HepG2 (cell line): ENCODE results near the gene UGT1A4. TPM values are rescaled to one million over a fixed set of nuclear protein-coding genes. Genes with fewer than 3 reads are reported as not detected.

Experiments used
- FOXK2 ChIP-seq: fragments of 450-650 bp; IDR thresholded peaks from 2 replicates; pipeline ENCODE4 v1.6.1; 2016
- FOXM1 ChIP-seq: sonication (generic); formaldehyde crosslinking; IDR thresholded peaks from 2 replicates; pipeline ENCODE4 v1.5.0; 2020; ENCODE audit warnings: missing genetic modification reagents
- KLF12 ChIP-seq: sonication (generic); formaldehyde crosslinking; IDR thresholded peaks from 2 replicates; pipeline ENCODE4 v1.4.0; 2020; ENCODE audit warnings: missing genetic modification reagents, borderline replicate concordance
- MBD4 ChIP-seq: IDR thresholded peaks from 2 replicates; pipeline ENCODE4 v1.6.1; 2012; ENCODE audit warnings: low read length, inconsistent platforms, borderline replicate concordance
- NFE2 ChIP-seq: sonication (generic); formaldehyde crosslinking; IDR thresholded peaks from 2 replicates; pipeline ENCODE4 v1.4.0; 2020; ENCODE audit warnings: missing genetic modification reagents
- SMARCE1 ChIP-seq: fragments of 450-650 bp; IDR thresholded peaks from 2 replicates; pipeline ENCODE4 v1.6.1; 2017; ENCODE audit warnings: borderline replicate concordance
- SNRNP70 ChIP-seq: fragments of 200-400 bp; formaldehyde crosslinking; IDR thresholded peaks from 2 replicates; pipeline ENCODE4 v1.6.1; 2017; ENCODE audit warnings: mild to moderate bottlenecking, low read depth, low read length, moderate library complexity
- TBX2 ChIP-seq: sonication (generic); formaldehyde crosslinking; IDR thresholded peaks from 2 replicates; pipeline ENCODE4 v1.5.0; 2020; ENCODE audit warnings: missing genetic modification reagents, mild to moderate bottlenecking, borderline replicate concordance
- TBX3 ChIP-seq: fragments of 450-650 bp; IDR thresholded peaks from 2 replicates; pipeline ENCODE4 v1.6.1; 2017; ENCODE audit warnings: antibody characterized with exemption, mild to moderate bottlenecking, inconsistent platforms, borderline replicate concordance
- ZBTB8A ChIP-seq: sonication (generic); formaldehyde crosslinking; IDR thresholded peaks from 2 replicates; pipeline ENCODE4 v1.4.0; 2020; ENCODE audit warnings: mild to moderate bottlenecking, low read depth, missing genetic modification reagents, borderline replicate concordance
- ZEB1 ChIP-seq: IDR thresholded peaks from 2 replicates; pipeline ENCODE4 v1.6.1; 2012; ENCODE audit warnings: mild to moderate bottlenecking, low read depth, inconsistent platforms; ENCODE audit not compliant: insufficient replicate concordance
- ZFP36L1 ChIP-seq: sonication (generic); formaldehyde crosslinking; IDR thresholded peaks from 2 replicates; pipeline ENCODE4 v1.8.0; 2022; ENCODE audit warnings: mild to moderate bottlenecking, missing genetic modification reagents, moderate library complexity
- ZMYM3 ChIP-seq: sonication (generic); formaldehyde crosslinking; IDR thresholded peaks from 2 replicates; pipeline ENCODE4 v1.5.1; 2020; ENCODE audit warnings: mild to moderate bottlenecking, missing genetic modification reagents
- ZNF350 ChIP-seq: sonication (generic); formaldehyde crosslinking; IDR thresholded peaks from 2 replicates; pipeline ENCODE4 v1.4.0; 2020; ENCODE audit warnings: mild to moderate bottlenecking, low read depth, missing genetic modification reagents, borderline replicate concordance
- ZNF383 ChIP-seq: sonication (generic); formaldehyde crosslinking; IDR thresholded peaks from 2 replicates; pipeline ENCODE4 v1.4.0; 2020; ENCODE audit warnings: missing genetic modification reagents, mild to moderate bottlenecking, borderline replicate concordance
- ZNF550 ChIP-seq: sonication (generic); formaldehyde crosslinking; IDR thresholded peaks from 2 replicates; pipeline ENCODE4 v1.4.0; 2020; ENCODE audit warnings: mild to moderate bottlenecking, missing genetic modification reagents, borderline replicate concordance
- ZNF557 ChIP-seq: sonication (generic); formaldehyde crosslinking; IDR thresholded peaks from 2 replicates; pipeline ENCODE4 v1.4.0; 2020; ENCODE audit warnings: missing genetic modification reagents
- ZNF773 ChIP-seq: sonication (generic); formaldehyde crosslinking; IDR thresholded peaks from 2 replicates; pipeline ENCODE4 v1.4.0; 2020; ENCODE audit warnings: missing genetic modification reagents, borderline replicate concordance
- polyA plus RNA-seq, 8 experiments: library from polyadenylated mRNA; depleted of rRNA in 3 of 8; stranded (reverse) in 7 of 8; unstranded in 1 of 8; fragments of >200 nt; fragmentation: Illumina TruSeq in 4 of 8; extraction: Trizol in 4 of 8; gene quantifications; 2 replicates each; pipeline versions ENCODE4 v1.2.1 to v1.2.3, GENCODE V29; 2011 to 2016; ENCODE audit warnings: low read depth in 4 of 8, missing spikeins in 1 of 8, mixed read lengths in 1 of 8; ENCODE audit not compliant: insufficient read depth in 1 of 8
- total RNA-seq, 5 experiments: library from RNA; depleted of rRNA; stranded (reverse); fragments of >200 nt; fragmentation: Illumina TruSeq; extraction: Trizol; gene quantifications; 2 replicates each; pipeline ENCODE4 v1.2.3, GENCODE V29; 2016; ENCODE audit warnings: low read depth in 1 of 5
- TF ChIP-seq, protein P1 (sequence below): sonication (generic); formaldehyde crosslinking; IDR thresholded peaks from 2 replicates; pipeline ENCODE4 v1.4.0; 2020; ENCODE audit warnings: missing genetic modification reagents
- TF ChIP-seq, protein P2 (sequence below): sonication (generic); formaldehyde crosslinking; IDR thresholded peaks from 2 replicates; pipeline ENCODE4 v1.5.1; 2020; ENCODE audit warnings: mild to moderate bottlenecking, moderate library complexity, missing genetic modification reagents
- TF ChIP-seq, protein P3 (sequence below): sonication (generic); formaldehyde crosslinking; IDR thresholded peaks from 2 replicates; pipeline ENCODE4 v1.4.0; 2020; ENCODE audit warnings: missing genetic modification reagents
- TF ChIP-seq, protein P4 (sequence below): IDR thresholded peaks from 2 replicates; pipeline ENCODE4 v1.6.1; 2016; ENCODE audit warnings: low read depth, control low read depth
- TF ChIP-seq, protein P5 (sequence below): sonication (generic); formaldehyde crosslinking; IDR thresholded peaks from 2 replicates; pipeline ENCODE4 v1.4.0; 2020; ENCODE audit warnings: mild to moderate bottlenecking, missing genetic modification reagents

The UGT1A4 gene
- total and polyA plus RNA-seq, 2 of the 13 experiments (the other 11 are each of a cell fraction or from before 2014, with no cell fraction given), result not detected

DNA sequence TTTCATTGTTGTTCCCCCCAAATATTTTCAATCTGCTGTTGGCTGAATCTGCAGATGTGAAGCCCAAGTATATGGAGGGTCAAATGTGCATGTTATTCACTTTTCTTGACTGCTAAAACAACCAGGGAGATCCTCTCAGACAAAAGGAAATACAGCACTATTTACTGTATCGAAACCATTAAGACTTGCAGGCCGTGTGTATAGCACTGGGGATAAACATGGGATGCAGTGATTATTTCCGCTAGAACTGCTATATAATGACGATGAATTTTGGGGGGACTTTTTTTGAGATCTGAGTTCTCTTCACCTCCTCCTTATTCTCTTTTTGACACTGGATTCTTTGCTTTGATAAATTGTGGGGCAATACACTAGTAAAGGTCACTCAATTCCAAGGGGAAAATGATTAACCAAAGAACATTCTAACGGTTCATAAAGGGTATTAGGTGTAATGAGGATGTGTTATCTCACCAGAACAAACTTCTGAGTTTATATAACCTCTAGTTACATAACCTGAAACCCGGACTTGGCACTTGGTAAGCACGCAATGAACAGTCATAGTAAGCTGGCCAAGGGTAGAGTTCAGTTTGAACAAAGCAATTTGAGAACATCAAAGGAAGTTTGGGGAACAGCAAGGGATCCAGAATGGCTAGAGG lies 38.0 kb downstream of the UGT1A4 start (continued):
- TF ChIP-seq, protein P1, sequence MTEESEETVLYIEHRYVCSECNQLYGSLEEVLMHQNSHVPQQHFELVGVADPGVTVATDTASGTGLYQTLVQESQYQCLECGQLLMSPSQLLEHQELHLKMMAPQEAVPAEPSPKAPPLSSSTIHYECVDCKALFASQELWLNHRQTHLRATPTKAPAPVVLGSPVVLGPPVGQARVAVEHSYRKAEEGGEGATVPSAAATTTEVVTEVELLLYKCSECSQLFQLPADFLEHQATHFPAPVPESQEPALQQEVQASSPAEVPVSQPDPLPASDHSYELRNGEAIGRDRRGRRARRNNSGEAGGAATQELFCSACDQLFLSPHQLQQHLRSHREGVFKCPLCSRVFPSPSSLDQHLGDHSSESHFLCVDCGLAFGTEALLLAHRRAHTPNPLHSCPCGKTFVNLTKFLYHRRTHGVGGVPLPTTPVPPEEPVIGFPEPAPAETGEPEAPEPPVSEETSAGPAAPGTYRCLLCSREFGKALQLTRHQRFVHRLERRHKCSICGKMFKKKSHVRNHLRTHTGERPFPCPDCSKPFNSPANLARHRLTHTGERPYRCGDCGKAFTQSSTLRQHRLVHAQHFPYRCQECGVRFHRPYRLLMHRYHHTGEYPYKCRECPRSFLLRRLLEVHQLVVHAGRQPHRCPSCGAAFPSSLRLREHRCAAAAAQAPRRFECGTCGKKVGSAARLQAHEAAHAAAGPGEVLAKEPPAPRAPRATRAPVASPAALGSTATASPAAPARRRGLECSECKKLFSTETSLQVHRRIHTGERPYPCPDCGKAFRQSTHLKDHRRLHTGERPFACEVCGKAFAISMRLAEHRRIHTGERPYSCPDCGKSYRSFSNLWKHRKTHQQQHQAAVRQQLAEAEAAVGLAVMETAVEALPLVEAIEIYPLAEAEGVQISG, result peak; percentile 55; the same call in 1 of the 2 replicates
- TF ChIP-seq, protein P2, sequence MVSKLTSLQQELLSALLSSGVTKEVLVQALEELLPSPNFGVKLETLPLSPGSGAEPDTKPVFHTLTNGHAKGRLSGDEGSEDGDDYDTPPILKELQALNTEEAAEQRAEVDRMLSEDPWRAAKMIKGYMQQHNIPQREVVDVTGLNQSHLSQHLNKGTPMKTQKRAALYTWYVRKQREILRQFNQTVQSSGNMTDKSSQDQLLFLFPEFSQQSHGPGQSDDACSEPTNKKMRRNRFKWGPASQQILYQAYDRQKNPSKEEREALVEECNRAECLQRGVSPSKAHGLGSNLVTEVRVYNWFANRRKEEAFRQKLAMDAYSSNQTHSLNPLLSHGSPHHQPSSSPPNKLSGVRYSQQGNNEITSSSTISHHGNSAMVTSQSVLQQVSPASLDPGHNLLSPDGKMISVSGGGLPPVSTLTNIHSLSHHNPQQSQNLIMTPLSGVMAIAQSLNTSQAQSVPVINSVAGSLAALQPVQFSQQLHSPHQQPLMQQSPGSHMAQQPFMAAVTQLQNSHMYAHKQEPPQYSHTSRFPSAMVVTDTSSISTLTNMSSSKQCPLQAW, result peak; percentile 99
- peak; percentile 100 for TF ChIP-seq TBX2
- no peak for TF ChIP-seq ZNF383
- TF ChIP-seq FOXK2, result 0 out of 2 replicates have a peak, but pooled peaks have one; percentile 31
- TF ChIP-seq ZBTB8A, result no peak
- 0 out of 2 replicates have a peak, but pooled peaks have one; percentile 52 for TF ChIP-seq KLF12
- TF ChIP-seq FOXM1 (CRISPR knock-in tag), result no peak
- peak; percentile 21; the same call in 1 of the 2 replicates for TF ChIP-seq ZMYM3 (CRISPR knock-in tag)
- TF ChIP-seq SMARCE1, result no peak
- TF ChIP-seq MBD4, result peak; percentile 99
- TF ChIP-seq, protein P3, sequence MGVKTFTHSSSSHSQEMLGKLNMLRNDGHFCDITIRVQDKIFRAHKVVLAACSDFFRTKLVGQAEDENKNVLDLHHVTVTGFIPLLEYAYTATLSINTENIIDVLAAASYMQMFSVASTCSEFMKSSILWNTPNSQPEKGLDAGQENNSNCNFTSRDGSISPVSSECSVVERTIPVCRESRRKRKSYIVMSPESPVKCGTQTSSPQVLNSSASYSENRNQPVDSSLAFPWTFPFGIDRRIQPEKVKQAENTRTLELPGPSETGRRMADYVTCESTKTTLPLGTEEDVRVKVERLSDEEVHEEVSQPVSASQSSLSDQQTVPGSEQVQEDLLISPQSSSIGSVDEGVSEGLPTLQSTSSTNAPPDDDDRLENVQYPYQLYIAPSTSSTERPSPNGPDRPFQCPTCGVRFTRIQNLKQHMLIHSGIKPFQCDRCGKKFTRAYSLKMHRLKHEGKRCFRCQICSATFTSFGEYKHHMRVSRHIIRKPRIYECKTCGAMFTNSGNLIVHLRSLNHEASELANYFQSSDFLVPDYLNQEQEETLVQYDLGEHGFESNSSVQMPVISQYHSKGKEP (CRISPR knock-in tag), result no peak
- TF ChIP-seq ZNF550, result no peak
- TF ChIP-seq ZEB1, result peak; percentile 78
- no peak for TF ChIP-seq ZNF350
- no peak for TF ChIP-seq ZNF773 (CRISPR knock-in tag)
- TF ChIP-seq, protein P4, sequence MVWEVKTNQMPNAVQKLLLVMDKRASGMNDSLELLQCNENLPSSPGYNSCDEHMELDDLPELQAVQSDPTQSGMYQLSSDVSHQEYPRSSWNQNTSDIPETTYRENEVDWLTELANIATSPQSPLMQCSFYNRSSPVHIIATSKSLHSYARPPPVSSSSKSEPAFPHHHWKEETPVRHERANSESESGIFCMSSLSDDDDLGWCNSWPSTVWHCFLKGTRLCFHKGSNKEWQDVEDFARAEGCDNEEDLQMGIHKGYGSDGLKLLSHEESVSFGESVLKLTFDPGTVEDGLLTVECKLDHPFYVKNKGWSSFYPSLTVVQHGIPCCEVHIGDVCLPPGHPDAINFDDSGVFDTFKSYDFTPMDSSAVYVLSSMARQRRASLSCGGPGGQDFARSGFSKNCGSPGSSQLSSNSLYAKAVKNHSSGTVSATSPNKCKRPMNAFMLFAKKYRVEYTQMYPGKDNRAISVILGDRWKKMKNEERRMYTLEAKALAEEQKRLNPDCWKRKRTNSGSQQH, result no peak
- TF ChIP-seq ZFP36L1, result peak; percentile 89; the same call in 1 of the 2 replicates
- TF ChIP-seq TBX3, result peak; percentile 99
- no peak for TF ChIP-seq SNRNP70
- TF ChIP-seq, protein P5, sequence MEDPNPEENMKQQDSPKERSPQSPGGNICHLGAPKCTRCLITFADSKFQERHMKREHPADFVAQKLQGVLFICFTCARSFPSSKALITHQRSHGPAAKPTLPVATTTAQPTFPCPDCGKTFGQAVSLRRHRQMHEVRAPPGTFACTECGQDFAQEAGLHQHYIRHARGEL (CRISPR knock-in tag), result no peak
- 0 out of 2 replicates have a peak, but pooled peaks have one; percentile 47 for TF ChIP-seq ZNF557 (CRISPR knock-in tag)
- no peak for TF ChIP-seq NFE2 (CRISPR knock-in tag)
